K562 (cell line): ENCODE measurements around the gene ZNF521. TPM values are rescaled to one million over a fixed set of nuclear protein-coding genes. Genes with fewer than 3 reads are reported as not detected.

Experiments
- ATAC-seq: fragments of 200-7000 bp; cut with Tn5 transposase; 3 replicates; pipeline ENCODE4 v1.9.1; 2020; ENCODE audit warnings: moderate library complexity
- BruUV-seq: library from RNA; stranded (reverse); fragments of 400-500 nt; replicated peaks from 2 replicates; lab custom pipeline; 2021; lab: Mats Ljungman, UMichigan
- CTCF ChIA-PET: fragments of 300-600 bp; formaldehyde crosslinking; extraction: SDS; loops from one replicate; lab custom pipeline; 2021; ENCODE audit warnings: low intra/inter-chr PET ratio; lab: Yijun Ruan, JAX
- POLR2A ChIA-PET: fragments of 300-600, 350-650 bp; sonication (Branson Sonifier 250); formaldehyde crosslinking; extraction: SDS; loops from one replicate; lab custom pipeline; 2021; ENCODE audit warnings: antibody characterized with exemption, inconsistent platforms; lab: Yijun Ruan, JAX
- DNase-seq, 4 experiments: peaks; one replicate each; pipeline versions ENCODE4 v3.0.0 to v3.0.0-alpha.2; 2011 to 2018; ENCODE audit warnings: low spot score in 3 of 4, mixed read lengths in 3 of 4; ENCODE audit errors: extremely low read depth in 1 of 4
- FAIRE-seq: peaks from 2 replicates; lab custom pipeline; 2011; peaks lifted over from hg19 to GRCh38; lab: Jason Lieb, UNC
- H2AFZ ChIP-seq: 2 replicates; pipeline ENCODE4 v1.6.0; 2011; ENCODE audit warnings: low read depth, low read length, control low read depth, inconsistent platforms
- H3K27ac ChIP-seq: fragments of 200-600 bp; 3 replicates; pipeline ENCODE4 v1.8.0; 2011; ENCODE audit warnings: low read depth, mild to moderate bottlenecking, control low read depth, inconsistent platforms, low read length, moderate library complexity, mixed read lengths; ENCODE audit errors: extremely low read depth
- H3K27me3 ChIP-seq, 2 experiments: fragments of 300-600 bp in 1 of 2; 2 replicates in 1 of 2; 3 replicates in 1 of 2; pipeline versions ENCODE4 v1.6.0 to v1.8.0; 2011; ENCODE audit warnings: inconsistent platforms in 2 of 2, low read length in 2 of 2, mild to moderate bottlenecking in 1 of 2, mixed read lengths in 1 of 2, moderate library complexity in 1 of 2; ENCODE audit not compliant: control insufficient read depth in 2 of 2, insufficient read depth in 2 of 2
- H3K36me3 ChIP-seq: fragments of 300-600 bp; 3 replicates; pipeline ENCODE4 v1.8.0; 2011; ENCODE audit warnings: mild to moderate bottlenecking, low read length, inconsistent platforms; ENCODE audit not compliant: control insufficient read depth, insufficient read depth
- H3K4me1 ChIP-seq, 2 experiments: fragments of 200-600 bp in 1 of 2; replicated peaks in 1 of 2; 2 replicates in 1 of 2; 3 replicates in 1 of 2; pipeline versions ENCODE4 v1.5.1 to v1.8.0; 2011; ENCODE audit warnings: inconsistent platforms in 2 of 2, low read length in 2 of 2, mild to moderate bottlenecking in 1 of 2, mixed read lengths in 1 of 2, moderate library complexity in 1 of 2; ENCODE audit not compliant: control insufficient read depth in 2 of 2, insufficient read depth in 2 of 2
- H3K4me2 ChIP-seq: 2 replicates; pipeline ENCODE4 v1.6.1; 2011; ENCODE audit warnings: low read length, control low read depth, inconsistent platforms, mixed read lengths; ENCODE audit not compliant: insufficient read depth
- H3K4me3 ChIP-seq: fragments of 200-600 bp; sonication (generic), shearing (Covaris generic); 2 replicates; pipeline ENCODE4 v1.5.1; 2016; ENCODE audit warnings: control low read depth, inconsistent platforms
- H3K79me2 ChIP-seq: fragments of 200-600 bp; 3 replicates; pipeline ENCODE4 v1.8.0; 2011; ENCODE audit warnings: low read length, inconsistent platforms; ENCODE audit not compliant: control insufficient read depth, insufficient read depth
- H3K9ac ChIP-seq, 2 experiments: 2 replicates each; pipeline versions ENCODE4 v1.6.0 to v1.6.1; 2011; ENCODE audit warnings: low read depth in 2 of 2, low read length in 2 of 2, control low read depth in 1 of 2, inconsistent platforms in 1 of 2, mild to moderate bottlenecking in 1 of 2, mixed read lengths in 1 of 2; ENCODE audit not compliant: insufficient read depth in 1 of 2
- H3K9me1 ChIP-seq: one replicate; pipeline ENCODE4 v1.6.0; 2011; ENCODE audit warnings: inconsistent platforms, mild to moderate bottlenecking, low read length, moderate library complexity; ENCODE audit not compliant: control insufficient read depth, insufficient read depth
- H3K9me3 ChIP-seq: replicated peaks from 2 replicates; pipeline ENCODE4 v1.5.1; 2011; ENCODE audit warnings: low read depth, low read length, inconsistent platforms; ENCODE audit not compliant: control insufficient read depth, insufficient read depth
- H4K20me1 ChIP-seq: replicated peaks from 2 replicates; pipeline ENCODE4 v1.6.1; 2011; ENCODE audit warnings: low read length, inconsistent platforms, mixed read lengths; ENCODE audit not compliant: control insufficient read depth, insufficient read depth
- BCL6 ChIP-seq: fragments of 250-450 bp; sonication (Bioruptor Pico); IDR thresholded peaks from 2 replicates; pipeline ENCODE4 v1.4.0; 2020
- HOXB6 ChIP-seq: fragments of 250-450 bp; sonication (Bioruptor Pico); IDR thresholded peaks from 2 replicates; pipeline ENCODE4 v1.5.1; 2022; ENCODE audit warnings: mild to moderate bottlenecking, borderline replicate concordance
- KDM1A ChIP-seq, 2 experiments: fragments of 450-650 bp; IDR thresholded peaks; 2 replicates each; pipeline ENCODE4 v1.6.1; 2016; ENCODE audit warnings: mild to moderate bottlenecking in 2 of 2
- RBM14 ChIP-seq: fragments of 200-400 bp; formaldehyde crosslinking; IDR thresholded peaks from 2 replicates; pipeline ENCODE4 v1.6.1; 2018; ENCODE audit warnings: low read depth, mild to moderate bottlenecking, low read length, moderate library complexity, borderline replicate concordance; ENCODE audit not compliant: insufficient read depth
- SREBF2 ChIP-seq: sonication (generic); formaldehyde crosslinking; IDR thresholded peaks from 2 replicates; pipeline ENCODE4 v1.4.0; 2020; ENCODE audit warnings: mild to moderate bottlenecking, missing genetic modification reagents
- ZNF668 ChIP-seq: fragments of 250-450 bp; sonication (Bioruptor Pico); IDR thresholded peaks from 2 replicates; pipeline ENCODE4 v1.8.0; 2022; ENCODE audit warnings: mild to moderate bottlenecking, inconsistent platforms
- WGBS: fragments of 100-300 bp; shearing (Covaris generic); methylation state at CpG from one replicate; pipeline ENCODE4 v1.1.6; 2016; ENCODE audit warnings: low coverage, mixed read lengths; ENCODE audit not compliant: insufficient coverage; ENCODE audit errors: missing lambda C conversion rate; 5-methylcytosine and 5-hydroxymethylcytosine counted together
- in situ Hi-C: fragments of 300-500 bp; cut with MboI; formaldehyde crosslinking; loops from 4 replicates; pipeline ENCODE4 v1.15.0; 2018; ENCODE audit warnings: inconsistent platforms, mixed read lengths
- intact Hi-C: fragments of 100-400 bp; cut with micrococcal nuclease; formaldehyde crosslinking; loops from 2 replicates; pipeline ENCODE4 v1.14.2; 2022
- polyA plus RNA-seq, 8 experiments: library from polyadenylated mRNA; depleted of rRNA in 4 of 8; stranded (reverse) in 5 of 8; unstranded in 3 of 8; fragments of >200 nt; fragmentation: Nextera tagmentation in 2 of 8; fragmentation: Illumina TruSeq in 1 of 8; extraction: Ambion mirVana in 2 of 8; extraction: Trizol in 1 of 8; gene quantifications; 2 replicates each; pipeline versions ENCODE4 v1.2.1 to v1.2.3, GENCODE V29; 2011 to 2014; ENCODE audit warnings: inconsistent platforms in 1 of 8, missing spikeins in 1 of 8
- total RNA-seq, 7 experiments: library from RNA; depleted of rRNA in 6 of 7; stranded (reverse); fragments of >200 nt in 6 of 7; fragmentation: Illumina TruSeq in 2 of 7; extraction: Trizol in 2 of 7; gene quantifications; 2 replicates each; pipeline versions ENCODE4 v1.2.1 to v1.2.3, GENCODE V29; 2011 to 2021; ENCODE audit warnings: low replicate concordance in 1 of 7
- TF ChIP-seq, protein P1 (sequence below): sonication (generic); formaldehyde crosslinking; IDR thresholded peaks from 2 replicates; pipeline ENCODE4 v1.8.1; 2023; ENCODE audit warnings: mild to moderate bottlenecking, missing genetic modification reagents

The ZNF521 gene
- total and polyA plus RNA-seq, 9 of the 15 experiments (the other 6 are each of a cell fraction or from before 2014, with no cell fraction given) = 1.2 to 5.8 (median 1.6) TPM

DNA sequence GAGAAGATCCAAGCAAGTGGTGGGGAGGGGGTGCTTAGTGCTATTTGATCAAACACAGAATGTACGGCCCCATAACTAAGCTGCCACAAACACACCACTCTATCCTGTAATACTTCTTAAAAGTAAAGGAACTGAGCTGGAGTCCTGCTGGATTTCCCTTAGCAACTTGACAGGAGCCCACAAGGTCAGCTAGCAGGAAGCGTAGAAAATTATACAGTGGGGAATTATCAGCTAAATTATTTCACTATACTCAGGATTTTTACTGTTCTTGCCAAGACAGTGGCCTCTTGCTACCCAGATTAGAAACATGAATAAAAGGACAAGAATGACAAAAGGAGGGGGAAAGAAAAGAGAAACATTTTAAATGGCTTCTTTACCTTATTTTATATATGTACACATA is 217.1 kb downstream of the ZNF521 start:
- TF ChIP-seq SREBF2 (CRISPR knock-in tag) (no peak), HOXB6 (CRISPR knock-in tag) (no peak), ZNF668 (CRISPR knock-in tag) (no peak), RBM14 (no peak), KDM1A (IDR thresholded peaks at IDR 0.05) (no peak), BCL6 (CRISPR knock-in tag) (no peak)
- TF ChIP-seq, protein P1, sequence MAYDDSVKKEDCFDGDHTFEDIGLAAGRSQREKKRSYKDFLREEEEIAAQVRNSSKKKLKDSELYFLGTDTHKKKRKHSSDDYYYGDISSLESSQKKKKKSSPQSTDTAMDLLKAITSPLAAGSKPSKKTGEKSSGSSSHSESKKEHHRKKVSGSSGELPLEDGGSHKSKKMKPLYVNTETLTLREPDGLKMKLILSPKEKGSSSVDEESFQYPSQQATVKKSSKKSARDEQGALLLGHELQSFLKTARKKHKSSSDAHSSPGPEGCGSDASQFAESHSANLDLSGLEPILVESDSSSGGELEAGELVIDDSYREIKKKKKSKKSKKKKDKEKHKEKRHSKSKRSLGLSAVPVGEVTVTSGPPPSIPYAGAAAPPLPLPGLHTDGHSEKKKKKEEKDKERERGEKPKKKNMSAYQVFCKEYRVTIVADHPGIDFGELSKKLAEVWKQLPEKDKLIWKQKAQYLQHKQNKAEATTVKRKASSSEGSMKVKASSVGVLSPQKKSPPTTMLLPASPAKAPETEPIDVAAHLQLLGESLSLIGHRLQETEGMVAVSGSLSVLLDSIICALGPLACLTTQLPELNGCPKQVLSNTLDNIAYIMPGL (CRISPR knock-in tag) = no peak
- TF ChIP-seq, all 486 proteins: peak for 0
- Histone ChIP-seq H3K9me3 (no peaks in the 10 kb centered on the region), H3K36me3 (no peaks in the 10 kb centered on the region), H3K4me3 (no peak overlapping the region), H3K9ac (no peak overlapping the region), H4K20me1 (no peaks in the 10 kb centered on the region), H3K9me1 (no peaks in the 10 kb centered on the region), H2AFZ (no peak overlapping the region), H3K27ac (no peak overlapping the region), H3K79me2 (no peaks in the 10 kb centered on the region), H3K4me1 (no peaks in the 10 kb centered on the region), H3K4me2 (no peak overlapping the region), H3K27me3 (no peaks in the 10 kb centered on the region)
- WGBS = 13% methylated on average over 2 of the region's 2 CpGs
- ATAC-seq = no peak
- CTCF ChIA-PET = no interaction called here
- intact Hi-C loops (no loop called here), in situ Hi-C loops (no loop called here)
- POLR2A ChIA-PET = interaction anchor here (0.5 to 1.0 kb wide), 2 partner anchors 13 to 414 kb away, joined by 4 read pairs; no protein-coding TSS in a partner anchor
- no TSS peak for BruUV-seq
- DNase-seq = no peak
- FAIRE-seq = no peak
